ENCODE results near the gene GRID2. TPM values are rescaled to one million over a fixed set of nuclear protein-coding genes. Genes with fewer than 3 reads are reported as not detected.
A peak's percentile ranks its signal among the peaks of the same experiment; 100 is the strongest.

Gene GRID2
- total RNA-seq, 1 donor from 2014 or later = 0.17 TPM

DNA sequence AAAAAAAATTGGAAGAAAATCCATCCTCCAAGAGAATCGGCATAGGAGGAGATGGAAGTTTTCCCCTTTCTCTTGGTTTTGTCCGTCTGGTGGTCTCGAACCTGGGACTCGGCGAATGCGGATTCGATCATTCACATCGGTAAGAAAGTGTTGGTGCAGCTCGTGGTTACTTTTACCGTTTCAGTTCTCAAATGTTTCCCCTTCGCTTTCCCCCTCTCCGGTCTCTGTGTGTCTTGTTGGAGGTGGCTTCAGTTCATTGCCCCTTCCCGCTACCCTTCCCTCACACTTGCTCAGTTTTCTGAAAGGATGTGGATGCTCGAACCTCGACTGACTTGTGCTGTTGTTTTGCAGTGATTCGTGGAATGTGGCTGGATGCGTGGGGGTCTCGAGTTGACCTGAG is 840 bp downstream of the GRID2 start:
- H3K9me3 Mint-ChIP-seq = no peaks in the 10 kb centered on the region
- H3K4me1 Mint-ChIP-seq = peaks cover 19% of the 10 kb centered on the region
- Histone ChIP-seq H3K4me2 (peak overlapping the region; percentile 90), H3K4me3 (peak overlapping the region; percentile 61), H2AFZ (replicated peaks) (peak overlapping the region; percentile 98), H3K36me3 (no peaks in the 10 kb centered on the region), H3K27me3 (peaks cover 53% of the 10 kb centered on the region), H3F3A (ENCODE audit: low read depth) (peaks cover 38% of the 10 kb centered on the region), H3K9me3 (ENCODE audit: low read depth) (no peaks in the 10 kb centered on the region), H3K4me1 (peaks cover 13% of the 10 kb centered on the region), H3K27ac (no peak overlapping the region), H4K20me1 (ENCODE audit: low read depth) (peaks cover 6% of the 10 kb centered on the region), H3K79me2 (ENCODE audit: low read depth) (no peaks in the 10 kb centered on the region), H3K9ac (no peak overlapping the region)
- peak overlapping the region; percentile 92 for H3K4me3 Mint-ChIP-seq
- peak; percentile 43 for DNase-seq (ENCODE audit: low spot score)
- H3K27me3 Mint-ChIP-seq (ENCODE audit: insufficient read depth, low read depth) = peaks cover 9% of the 10 kb centered on the region
- TF ChIP-seq EZH2phosphoT487 (IDR thresholded peaks at IDR 0.05) (no peak), CTCF (IDR thresholded peaks at IDR 0.05) (no peak), EZH2 (IDR thresholded peaks at IDR 0.05) (no peak)
- peak overlapping the region; percentile 29 for H3K27ac Mint-ChIP-seq
- H3K36me3 Mint-ChIP-seq = no peaks in the 10 kb centered on the region

DNA sequence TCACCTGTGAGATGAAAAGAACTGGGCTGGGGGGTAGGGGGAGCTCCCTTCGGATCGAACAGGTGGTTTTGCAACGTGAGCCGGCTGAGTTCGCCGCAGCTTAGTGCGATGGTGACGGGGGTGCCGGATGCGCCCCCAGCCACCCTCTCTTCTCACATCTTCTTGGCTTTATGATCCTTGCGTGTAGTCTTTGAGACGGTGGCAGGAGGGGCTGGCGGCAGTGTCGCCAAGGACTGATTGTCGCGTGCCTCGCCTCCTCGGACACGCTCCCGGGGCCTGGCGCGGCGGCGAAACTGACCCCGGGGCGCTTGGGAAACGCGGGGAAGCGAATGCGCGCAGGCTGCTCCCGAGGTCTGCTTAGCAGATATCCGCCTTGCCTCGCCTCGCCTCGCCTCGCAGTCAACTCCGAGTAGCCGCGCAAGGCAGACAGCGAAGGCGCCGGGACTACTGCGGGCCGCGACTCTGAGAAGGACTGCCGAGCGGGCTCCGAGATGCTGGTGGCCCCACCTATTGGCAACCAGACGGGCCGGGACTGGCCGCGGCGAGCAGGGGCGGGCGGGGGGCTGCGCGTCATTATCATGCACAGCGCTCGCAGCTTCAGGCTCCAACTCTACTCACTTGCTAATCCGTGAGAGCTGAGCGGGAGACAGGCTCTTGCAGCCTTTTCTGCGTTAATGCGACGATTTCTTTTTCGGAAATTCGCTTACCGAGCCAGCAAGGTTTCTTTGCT is 1.5 kb downstream of the GRID2 start:
- Mint-ChIP-seq H3K36me3 (no peaks in the 10 kb centered on the region), H3K27me3 (ENCODE audit: insufficient read depth, low read depth) (peaks cover 9% of the 10 kb centered on the region), H3K9me3 (no peaks in the 10 kb centered on the region), H3K4me1 (peaks cover 19% of the 10 kb centered on the region), H3K27ac (peak overlapping the region; percentile 29), H3K4me3 (peak overlapping the region; percentile 92)
- Histone ChIP-seq H3K79me2 (ENCODE audit: low read depth) (no peaks in the 10 kb centered on the region), H3K27me3 (peaks cover 53% of the 10 kb centered on the region), H2AFZ (replicated peaks) (peak overlapping the region; percentile 98), H3K36me3 (no peaks in the 10 kb centered on the region), H3K4me1 (peaks cover 13% of the 10 kb centered on the region), H3K27ac (no peak overlapping the region), H3K9ac (no peak overlapping the region), H3K9me3 (ENCODE audit: low read depth) (no peaks in the 10 kb centered on the region), H3K4me3 (peak overlapping the region; percentile 61), H4K20me1 (ENCODE audit: low read depth) (peaks cover 6% of the 10 kb centered on the region), H3K4me2 (peak overlapping the region; percentile 90), H3F3A (ENCODE audit: low read depth) (peaks cover 38% of the 10 kb centered on the region)
- DNase-seq (ENCODE audit: low spot score) = peak; percentile 94
- TF ChIP-seq CTCF (IDR thresholded peaks at IDR 0.05) (no peak), EZH2phosphoT487 (IDR thresholded peaks at IDR 0.05) (no peak), EZH2 (IDR thresholded peaks at IDR 0.05) (no peak)

DNA sequence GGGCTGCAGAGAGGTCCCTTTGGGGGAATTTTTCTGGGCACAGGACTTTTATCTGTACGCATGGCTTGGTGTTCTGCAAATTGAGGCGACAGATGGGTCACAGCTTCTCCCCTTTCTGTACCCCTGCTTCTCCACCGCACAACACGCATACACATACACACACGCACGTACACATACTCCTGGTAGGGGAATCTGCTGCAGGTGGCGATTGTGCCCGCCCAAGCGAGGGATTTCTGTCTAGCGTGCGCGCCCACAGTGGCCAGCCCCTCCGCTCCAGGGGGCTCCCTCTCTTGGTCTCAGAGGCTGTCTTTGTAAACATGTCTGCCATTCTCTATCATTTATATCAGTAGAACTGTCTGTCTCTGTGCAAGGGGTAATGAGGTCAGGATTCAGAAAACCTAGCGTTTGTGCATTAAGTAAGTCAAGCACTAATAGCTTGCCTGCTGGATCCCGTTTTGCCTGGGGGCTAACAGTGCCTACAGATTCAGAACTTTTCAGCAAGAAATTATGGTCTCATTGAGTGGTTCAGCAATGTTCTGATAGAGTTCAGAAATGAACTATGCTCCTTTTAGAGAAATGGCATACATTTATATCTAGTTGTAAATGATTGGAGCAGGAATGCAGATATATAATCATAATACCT is 2.2 kb downstream of the GRID2 start:
- peaks cover 9% of the 10 kb centered on the region for H3K27me3 Mint-ChIP-seq (ENCODE audit: insufficient read depth, low read depth)
- no peaks in the 10 kb centered on the region for H3K79me2 ChIP-seq (ENCODE audit: low read depth)
- no peak overlapping the region for H3K9ac ChIP-seq

More for the DNA sequence above, 2.2 kb downstream of the GRID2 start:
- Histone ChIP-seq H3K4me1 (peaks cover 13% of the 10 kb centered on the region), H3K36me3 (no peaks in the 10 kb centered on the region), H3K27ac (no peak overlapping the region), H3K27me3 (peaks cover 53% of the 10 kb centered on the region), H2AFZ (replicated peaks) (peak overlapping the region; percentile 98), H3K4me3 (peak overlapping the region; percentile 61), H3K9me3 (ENCODE audit: low read depth) (no peaks in the 10 kb centered on the region), H3F3A (ENCODE audit: low read depth) (peaks cover 38% of the 10 kb centered on the region), H3K4me2 (peak overlapping the region; percentile 90), H4K20me1 (ENCODE audit: low read depth) (peaks cover 6% of the 10 kb centered on the region)
- peaks cover 19% of the 10 kb centered on the region for H3K4me1 Mint-ChIP-seq
- peak overlapping the region; percentile 92 for H3K4me3 Mint-ChIP-seq
- no peaks in the 10 kb centered on the region for H3K9me3 Mint-ChIP-seq
- no peaks in the 10 kb centered on the region for H3K36me3 Mint-ChIP-seq
- H3K27ac Mint-ChIP-seq = no peak overlapping the region
- peak; percentile 55 for DNase-seq (ENCODE audit: low spot score)
- TF ChIP-seq EZH2phosphoT487 (IDR thresholded peaks at IDR 0.05) (no peak), EZH2 (IDR thresholded peaks at IDR 0.05) (no peak), CTCF (IDR thresholded peaks at IDR 0.05) (no peak)
